22Rv1 (cell line): Measurements from ENCODE around the gene C1orf87.

Experiments used
- H3K27ac ChIP-seq: fragments of 450-650 bp; 2 replicates; pipeline ENCODE4 v1.5.1; 2017
- ZFX ChIP-seq: fragments of 450-650 bp; IDR thresholded peaks from 2 replicates; pipeline ENCODE4 v1.6.1; 2017; ENCODE audit warnings: antibody characterized with exemption, borderline replicate concordance
- TF ChIP-seq, protein P1 (sequence below): fragments of 450-650 bp; IDR thresholded peaks from 2 replicates; pipeline ENCODE4 v1.5.1; 2017; ENCODE audit warnings: mild to moderate bottlenecking

The C1orf87 gene

GRCh38 chr1:59947047-59947938 lies 126.3 kb downstream of the C1orf87 start:
- TF ChIP-seq, protein P1, sequence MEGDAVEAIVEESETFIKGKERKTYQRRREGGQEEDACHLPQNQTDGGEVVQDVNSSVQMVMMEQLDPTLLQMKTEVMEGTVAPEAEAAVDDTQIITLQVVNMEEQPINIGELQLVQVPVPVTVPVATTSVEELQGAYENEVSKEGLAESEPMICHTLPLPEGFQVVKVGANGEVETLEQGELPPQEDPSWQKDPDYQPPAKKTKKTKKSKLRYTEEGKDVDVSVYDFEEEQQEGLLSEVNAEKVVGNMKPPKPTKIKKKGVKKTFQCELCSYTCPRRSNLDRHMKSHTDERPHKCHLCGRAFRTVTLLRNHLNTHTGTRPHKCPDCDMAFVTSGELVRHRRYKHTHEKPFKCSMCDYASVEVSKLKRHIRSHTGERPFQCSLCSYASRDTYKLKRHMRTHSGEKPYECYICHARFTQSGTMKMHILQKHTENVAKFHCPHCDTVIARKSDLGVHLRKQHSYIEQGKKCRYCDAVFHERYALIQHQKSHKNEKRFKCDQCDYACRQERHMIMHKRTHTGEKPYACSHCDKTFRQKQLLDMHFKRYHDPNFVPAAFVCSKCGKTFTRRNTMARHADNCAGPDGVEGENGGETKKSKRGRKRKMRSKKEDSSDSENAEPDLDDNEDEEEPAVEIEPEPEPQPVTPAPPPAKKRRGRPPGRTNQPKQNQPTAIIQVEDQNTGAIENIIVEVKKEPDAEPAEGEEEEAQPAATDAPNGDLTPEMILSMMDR: peak; percentile 93
- TF ChIP-seq ZFX: no peak
- H3K27ac ChIP-seq: no peak overlapping the region

- H3K27ac ChIP-seq: no peak overlapping the region
- TF ChIP-seq, protein P1: no peak
- no peak for TF ChIP-seq ZFX
Observed at GRCh38 chr1:59945790-59946189, 127.8 kb downstream of the C1orf87 start.
